ENCODE measurements around the gene LRRK2. TPM values are rescaled to one million over a fixed set of nuclear protein-coding genes. Genes with fewer than 3 reads are reported as not detected.

LRRK2 gene
- total RNA-seq, result 1 to 10 TPM; 4.4 to 9.1 (median 7.0) TPM
- 1 to 10 TPM in 1 of 2 donors, under 1 TPM in 1; 0.99 to 4.4 TPM for polyA plus RNA-seq
- long read RNA-seq, donor 1, full-length matches to known transcripts, result 1 of 9 reads
- long read RNA-seq, donor 1, partial matches to known transcripts, result 7 of 9 reads
- long read RNA-seq, donor 1, other reads (novel, unspliced or antisense), result 1 of 9 reads
- long read RNA-seq, donor 2, partial matches to known transcripts, result 5 of 9 reads
- long read RNA-seq, donor 2, other reads (novel, unspliced or antisense), result 4 of 9 reads
- long read RNA-seq, donor 3, partial matches to known transcripts, result 2 of 2 reads
- long read RNA-seq, donor 3, other reads (novel, unspliced or antisense), result 0 of 2 reads

DNA sequence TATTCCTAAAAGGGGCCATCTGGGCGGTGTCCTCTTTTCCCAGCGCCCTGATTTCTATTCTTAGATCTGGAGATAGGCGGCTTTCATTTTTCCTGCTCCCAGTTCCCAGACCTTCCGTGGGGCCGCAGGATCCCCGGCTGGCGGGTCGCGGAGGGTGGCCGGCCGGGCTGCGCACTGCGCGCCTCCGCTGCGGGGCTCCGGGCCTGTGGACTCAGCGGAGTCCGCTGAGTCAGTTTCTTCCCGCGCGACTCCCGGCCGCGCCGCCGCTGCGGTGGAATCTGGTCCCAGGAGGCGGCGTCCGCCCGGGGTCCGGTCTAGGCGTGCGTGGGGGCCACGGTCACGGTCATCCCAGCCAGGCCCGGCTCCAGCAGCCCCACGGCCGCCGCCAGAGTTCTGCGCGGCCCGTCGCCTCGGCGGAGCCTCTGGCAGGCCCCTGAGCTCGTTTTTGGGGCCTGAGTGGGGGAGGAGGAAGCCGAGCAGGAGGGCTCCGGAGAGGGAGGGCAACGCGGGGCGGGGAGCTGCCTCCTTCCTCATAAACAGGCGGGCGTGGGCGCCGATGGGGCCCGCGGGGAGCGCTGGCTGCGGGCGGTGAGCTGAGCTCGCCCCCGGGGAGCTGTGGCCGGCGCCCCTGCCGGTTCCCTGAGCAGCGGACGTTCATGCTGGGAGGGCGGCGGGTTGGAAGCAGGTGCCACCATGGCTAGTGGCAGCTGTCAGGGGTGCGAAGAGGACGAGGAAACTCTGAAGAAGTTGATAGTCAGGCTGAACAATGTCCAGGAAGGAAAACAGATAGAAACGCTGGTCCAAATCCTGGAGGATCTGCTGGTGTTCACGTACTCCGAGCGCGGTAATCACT is at the start of gene LRRK2:
Gene LRRK2, plus strand, starts transcription at position 559 of the 853 bp plus-strand sequence. Its CDS starts 135 bp downstream, at position 694.
- ATAC-seq, result peak; percentile 85 to 97 (median 92)
- H3K4me3 ChIP-seq, result peak within 1 kb of the TSS; percentile 52 to 78 (median 74)
- intact Hi-C loops (cut with DNase I), result loop anchor here in 4 of 10 donors (5.0 to 10.0 kb wide), 3 partner anchors 70 to 210 kb away; no protein-coding TSS in a partner anchor

DNA sequence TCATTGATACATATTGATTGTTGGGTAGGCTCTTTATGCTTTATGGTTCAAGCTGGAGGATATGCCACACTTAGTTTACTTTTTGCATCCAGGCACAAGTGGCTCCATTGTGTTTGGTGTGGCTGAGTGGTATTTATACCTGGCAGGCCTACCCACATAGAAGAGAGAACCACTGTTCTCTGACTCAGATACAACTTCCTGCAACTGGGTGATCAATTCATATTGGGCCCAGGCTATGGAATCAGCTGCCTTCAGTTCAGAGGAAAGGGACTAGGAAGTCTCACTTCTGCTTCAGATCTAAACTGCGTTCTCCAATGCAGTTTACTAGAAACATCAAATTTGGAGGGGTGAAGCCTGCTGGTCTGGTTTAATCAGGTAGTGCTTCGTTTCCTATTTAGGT is 49.8 kb upstream of the LRRK2 start:
- 68 to 72% methylated on average over 2 of the region's 2 CpGs for WGBS, 2 donors
- H3K36me3 ChIP-seq, result no peaks in the 10 kb centered on the region
- no peak overlapping the region for H3K4me3 ChIP-seq
- ATAC-seq (no peak), DNase-seq (no peak)
- intact Hi-C loops (cut with DNase I), result no loop called here
- no peak overlapping the region for H3K27ac ChIP-seq
- no peaks in the 10 kb centered on the region for H3K9me3 ChIP-seq
- H3K4me1 ChIP-seq, result peaks cover 0 to 4% (median 0%) of the 10 kb centered on the region in 9 donors
- H3K27me3 ChIP-seq, result no peaks in the 10 kb centered on the region
- TF ChIP-seq, protein P1, sequence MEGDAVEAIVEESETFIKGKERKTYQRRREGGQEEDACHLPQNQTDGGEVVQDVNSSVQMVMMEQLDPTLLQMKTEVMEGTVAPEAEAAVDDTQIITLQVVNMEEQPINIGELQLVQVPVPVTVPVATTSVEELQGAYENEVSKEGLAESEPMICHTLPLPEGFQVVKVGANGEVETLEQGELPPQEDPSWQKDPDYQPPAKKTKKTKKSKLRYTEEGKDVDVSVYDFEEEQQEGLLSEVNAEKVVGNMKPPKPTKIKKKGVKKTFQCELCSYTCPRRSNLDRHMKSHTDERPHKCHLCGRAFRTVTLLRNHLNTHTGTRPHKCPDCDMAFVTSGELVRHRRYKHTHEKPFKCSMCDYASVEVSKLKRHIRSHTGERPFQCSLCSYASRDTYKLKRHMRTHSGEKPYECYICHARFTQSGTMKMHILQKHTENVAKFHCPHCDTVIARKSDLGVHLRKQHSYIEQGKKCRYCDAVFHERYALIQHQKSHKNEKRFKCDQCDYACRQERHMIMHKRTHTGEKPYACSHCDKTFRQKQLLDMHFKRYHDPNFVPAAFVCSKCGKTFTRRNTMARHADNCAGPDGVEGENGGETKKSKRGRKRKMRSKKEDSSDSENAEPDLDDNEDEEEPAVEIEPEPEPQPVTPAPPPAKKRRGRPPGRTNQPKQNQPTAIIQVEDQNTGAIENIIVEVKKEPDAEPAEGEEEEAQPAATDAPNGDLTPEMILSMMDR (IDR thresholded peaks at IDR 0.05), result no peak

More for the DNA sequence above, at the start of gene LRRK2:
- H3K36me3 ChIP-seq, result no peaks in the 10 kb centered on the region
- H3K9me3 ChIP-seq, result peaks cover 0 to 3% (median 0%) of the 10 kb centered on the region in 11 donors
- H3K4me1 ChIP-seq, result peaks cover 0 to 51% (median 8%) of the 10 kb centered on the region in 9 donors
- peak; percentile 86 for DNase-seq
- TF ChIP-seq, protein P1 (IDR thresholded peaks at IDR 0.05), result peak in 5 of 9 donors; percentile 13 to 28 (median 17)
- H3K27ac ChIP-seq, result peak within 1 kb of the TSS; percentile 76 to 98 (median 95)
- no peaks in the 10 kb centered on the region for H3K27me3 ChIP-seq
- 1 to 2% methylated on average over 69 to 78 of the region's 78 CpGs for WGBS, 2 donors

DNA sequence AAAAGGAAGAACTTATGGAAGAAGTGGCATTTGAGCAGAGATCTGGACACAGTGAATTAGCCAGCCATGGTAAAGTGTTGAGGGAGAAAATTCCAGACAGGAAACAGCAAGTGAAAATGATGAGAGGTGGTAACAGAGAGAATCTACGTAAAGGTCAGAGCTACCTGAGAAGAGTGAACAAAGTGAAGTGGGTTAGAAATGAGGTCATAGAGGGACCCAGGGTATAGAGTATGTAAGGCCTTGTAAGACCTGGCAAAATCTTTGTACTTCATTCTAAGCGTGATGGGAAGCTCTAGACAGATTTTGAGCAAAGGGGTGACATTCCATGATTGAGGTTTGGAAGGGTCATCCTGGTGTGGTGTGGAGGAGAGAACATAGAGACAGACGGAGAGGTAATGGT is 49.3 kb upstream of the LRRK2 start:
- Histone ChIP-seq H3K36me3 (no peaks in the 10 kb centered on the region), H3K9me3 (peaks cover 0 to 4% (median 0%) of the 10 kb centered on the region in 11 donors), H3K27me3 (no peaks in the 10 kb centered on the region), H3K4me1 (peaks cover 0 to 4% (median 0%) of the 10 kb centered on the region in 9 donors), H3K4me3 (no peak overlapping the region), H3K27ac (no peak overlapping the region)
- DNase-seq (no peak), ATAC-seq (no peak)
- intact Hi-C loops (cut with DNase I), result no loop called here
- TF ChIP-seq, protein P1 (IDR thresholded peaks at IDR 0.05), result no peak
- WGBS, 2 donors, result 85 to 86% methylated on average over 3 of the region's 3 CpGs

DNA sequence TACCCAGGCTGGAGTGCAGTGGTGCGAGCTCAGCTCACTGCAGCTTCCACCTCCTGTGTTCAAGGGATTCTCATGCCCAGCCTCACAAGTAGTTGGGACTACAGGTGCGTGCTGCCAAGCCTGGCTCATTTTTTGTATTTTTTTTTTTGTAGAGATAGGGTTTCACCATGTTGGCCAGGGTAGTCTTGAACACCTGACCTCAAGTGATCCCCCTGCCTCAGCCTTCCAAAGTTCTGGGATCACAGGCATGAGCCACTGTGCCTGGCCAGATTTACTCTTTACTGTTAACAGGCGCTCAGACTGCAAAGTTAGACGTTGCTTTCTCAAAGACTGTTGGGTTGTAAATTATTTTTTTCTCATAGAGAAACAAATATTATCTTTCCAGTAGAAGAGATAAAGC is 46.1 kb upstream of the LRRK2 start:
- Histone ChIP-seq H3K9me3 (peaks cover 0 to 6% (median 0%) of the 10 kb centered on the region in 11 donors), H3K36me3 (no peaks in the 10 kb centered on the region), H3K27me3 (no peaks in the 10 kb centered on the region), H3K4me3 (no peak overlapping the region), H3K27ac (no peak overlapping the region), H3K4me1 (no peaks in the 10 kb centered on the region)
- TF ChIP-seq, protein P1 (IDR thresholded peaks at IDR 0.05), result no peak
- intact Hi-C loops (cut with DNase I), result no loop called here
- DNase-seq (no peak), ATAC-seq (no peak)
- 76 to 89% methylated on average over 4 of the region's 4 CpGs for WGBS, 2 donors
